HG03060 (cell line): ENCODE results near the gene RAD51.
"Not testable (repeated sequence)": the region's sequence is repeated elsewhere in the genome, so short reads cannot be mapped to it uniquely, and the experiment has no call there.

Experiments
- ATAC-seq: cut with Tn5 transposase; IDR thresholded peaks from one replicate; pipeline ENCODE4 v1.9.1; 2021; ENCODE audit warnings: low read depth, moderate number of reproducible peaks; ENCODE audit not compliant: unreplicated experiment

Gene RAD51

DNA sequence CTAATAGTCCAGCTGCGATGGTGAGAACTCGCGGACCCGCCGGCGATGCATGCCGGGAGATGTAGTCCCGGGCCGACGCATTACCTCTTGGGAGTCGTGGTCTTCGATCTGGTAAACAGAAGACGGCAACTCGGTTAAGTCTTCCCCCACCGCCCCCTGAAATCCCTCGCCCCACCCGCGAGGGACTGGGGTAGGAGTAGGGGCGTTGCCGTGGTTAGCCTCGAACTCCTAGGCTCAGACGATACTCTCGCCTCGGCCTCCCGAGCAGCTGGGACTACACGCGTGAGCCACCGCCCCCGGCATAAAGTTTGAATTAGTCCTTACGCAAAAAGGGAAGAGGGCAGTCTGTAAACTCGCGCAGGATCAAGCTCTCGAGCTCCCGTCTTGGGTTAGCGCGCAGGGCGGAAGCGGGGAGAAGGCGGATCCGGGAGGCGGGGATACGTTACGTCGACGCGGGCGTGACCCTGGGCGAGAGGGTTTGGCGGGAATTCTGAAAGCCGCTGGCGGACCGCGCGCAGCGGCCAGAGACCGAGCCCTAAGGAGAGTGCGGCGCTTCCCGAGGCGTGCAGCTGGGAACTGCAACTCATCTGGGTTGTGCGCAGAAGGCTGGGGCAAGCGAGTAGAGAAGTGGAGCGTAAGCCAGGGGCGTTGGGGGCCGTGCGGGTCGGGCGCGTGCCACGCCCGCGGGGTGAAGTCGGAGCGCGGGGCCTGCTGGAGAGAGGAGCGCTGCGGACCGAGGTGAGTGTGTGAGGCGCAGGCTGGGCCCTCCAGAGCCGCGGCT, at the start of gene RAD51:
TSS of gene RAD51 (plus strand) at position 487 of the 781 bp plus-strand sequence. CDS start 3,585 bp downstream, outside the sequence.
- ATAC-seq: peak; percentile 58

DNA sequence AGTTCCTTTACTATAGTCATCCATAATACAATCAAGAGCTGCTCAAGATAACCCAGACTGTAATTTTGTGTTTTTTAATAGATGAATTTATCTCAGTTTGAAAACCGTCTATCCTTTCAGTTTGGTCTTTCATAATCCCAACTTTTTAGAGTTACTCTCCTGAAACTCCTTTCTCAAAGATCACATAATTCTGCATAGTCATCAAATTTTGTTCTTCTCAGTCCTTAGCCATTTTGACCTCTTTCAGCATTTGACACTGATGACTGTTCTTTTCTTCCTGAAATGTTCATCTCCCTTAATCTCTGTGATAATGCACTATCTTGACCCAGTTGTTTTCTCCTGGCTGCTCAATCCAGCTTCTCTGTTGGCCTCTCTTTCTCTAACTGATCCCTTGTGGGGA, 47.5 kb upstream of the RAD51 start:
- no peak for ATAC-seq

DNA sequence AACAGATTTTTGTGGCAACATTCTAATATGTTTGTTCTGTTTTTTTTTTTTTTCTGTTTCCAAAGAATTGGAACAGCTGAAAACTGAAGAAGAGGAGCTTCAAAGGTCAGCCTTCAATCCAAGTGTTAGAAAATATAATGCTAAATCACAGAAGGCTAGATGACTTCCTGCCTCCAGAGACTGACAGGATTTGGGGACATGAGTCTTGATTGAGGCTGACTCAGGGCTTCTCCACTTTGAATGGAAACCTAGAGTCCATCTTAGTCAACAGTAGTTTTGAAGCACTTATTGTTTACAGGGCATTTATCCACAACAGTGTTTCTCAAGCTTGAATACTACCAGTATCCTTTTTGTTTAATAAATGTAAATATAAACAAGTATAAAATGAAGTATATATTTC, 44.5 kb upstream of the RAD51 start:
- no peak for ATAC-seq

DNA sequence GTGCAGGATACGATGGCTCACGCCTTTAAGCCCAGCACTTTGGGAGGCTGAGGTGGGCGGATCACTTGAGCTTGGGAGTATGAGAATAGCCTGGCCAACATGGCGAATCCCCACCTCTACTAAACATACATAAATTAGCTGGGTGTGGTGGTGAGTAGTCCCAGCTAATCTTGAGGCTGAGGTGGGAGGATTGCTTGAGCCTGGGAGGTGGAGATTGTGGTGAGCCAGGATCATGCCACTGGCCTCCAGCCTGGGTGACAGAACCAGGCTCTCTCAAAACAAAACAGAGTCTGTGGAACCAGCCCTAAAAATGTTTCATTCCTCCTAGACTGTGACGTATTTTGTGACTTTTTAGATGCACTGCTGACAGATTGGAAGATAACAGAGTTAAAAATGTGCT, 34.3 kb upstream of the RAD51 start:
- no peak for ATAC-seq

DNA sequence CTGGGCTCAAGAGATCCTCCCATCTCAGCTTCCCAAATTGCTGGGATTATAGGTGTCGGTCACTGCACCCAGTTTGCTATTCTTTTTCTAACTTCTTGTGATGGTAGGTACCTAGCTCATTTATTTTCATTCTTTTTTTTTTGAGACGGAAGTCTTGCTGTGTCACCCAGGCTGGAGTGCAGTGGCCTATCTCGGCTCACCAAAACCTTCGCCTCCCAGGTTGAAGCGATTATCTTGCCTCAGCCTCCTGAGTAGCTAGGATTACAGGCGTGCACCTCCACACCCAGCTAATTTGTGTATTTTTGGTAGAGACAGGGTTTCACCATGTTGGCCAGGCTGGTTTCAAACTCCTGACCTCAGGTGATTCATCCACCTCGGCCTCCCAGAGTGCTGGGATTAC, 30.1 kb upstream of the RAD51 start:
- ATAC-seq: no peak

DNA sequence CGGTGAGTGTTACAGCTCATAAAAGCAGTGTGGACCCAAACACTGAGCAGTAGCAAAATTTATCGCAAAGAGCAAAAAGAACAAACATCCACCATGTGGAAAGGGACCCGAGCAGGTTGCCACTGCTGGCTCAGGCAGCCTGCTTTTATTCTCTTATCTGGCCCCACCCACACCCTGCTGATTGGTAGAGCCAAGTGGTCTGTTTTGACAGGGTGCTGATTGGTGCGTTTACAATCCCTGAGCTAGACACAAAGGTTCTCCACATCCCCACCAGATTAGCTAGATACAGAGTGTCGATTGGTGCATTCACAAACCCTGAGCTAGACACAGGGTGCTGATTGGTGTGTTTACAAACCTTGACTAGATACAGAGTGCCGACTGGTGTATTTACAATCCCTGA, 18.7 kb upstream of the RAD51 start:
- not testable (repeated sequence) for ATAC-seq

DNA sequence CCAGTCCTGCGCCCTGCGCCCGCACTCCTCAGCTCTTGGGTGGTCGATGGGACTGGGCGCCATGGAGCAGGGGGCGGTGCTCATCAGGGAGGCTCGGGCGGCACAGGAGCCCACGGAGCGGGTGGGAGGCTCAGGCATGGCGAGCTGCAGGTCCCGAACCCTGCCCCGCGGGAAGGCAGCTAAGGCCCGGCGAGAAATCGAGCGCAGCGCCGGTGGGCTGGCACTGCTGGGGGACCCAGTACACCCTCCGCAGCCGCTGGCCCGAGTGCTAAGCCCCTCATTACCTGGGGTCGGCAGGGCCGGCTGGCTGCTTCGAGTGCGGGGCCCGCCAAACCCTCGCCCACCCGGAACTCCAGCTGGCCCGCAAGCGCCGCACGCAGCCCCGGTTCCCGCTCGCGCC, 18.1 kb upstream of the RAD51 start:
- ATAC-seq: not testable (repeated sequence)

DNA sequence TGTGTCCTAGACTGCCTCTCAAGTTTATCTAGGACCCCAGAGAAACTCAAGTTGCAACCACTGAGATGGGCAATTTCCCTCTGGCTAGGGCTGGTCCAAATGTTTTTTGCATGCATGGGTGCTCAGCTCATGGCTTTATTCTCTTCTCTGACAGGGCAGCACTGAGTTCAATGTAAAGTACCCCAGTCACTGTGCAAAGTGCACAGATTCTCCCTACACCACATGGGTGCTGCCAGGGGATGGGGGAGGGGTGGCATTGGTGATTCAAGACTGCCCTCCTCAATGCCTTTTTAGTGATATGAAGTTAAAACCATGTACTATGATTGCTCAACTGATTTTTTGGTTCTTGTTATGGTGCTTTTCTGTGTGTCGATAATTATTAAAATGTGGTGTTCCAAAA, 14.8 kb upstream of the RAD51 start:
- no peak for ATAC-seq

DNA sequence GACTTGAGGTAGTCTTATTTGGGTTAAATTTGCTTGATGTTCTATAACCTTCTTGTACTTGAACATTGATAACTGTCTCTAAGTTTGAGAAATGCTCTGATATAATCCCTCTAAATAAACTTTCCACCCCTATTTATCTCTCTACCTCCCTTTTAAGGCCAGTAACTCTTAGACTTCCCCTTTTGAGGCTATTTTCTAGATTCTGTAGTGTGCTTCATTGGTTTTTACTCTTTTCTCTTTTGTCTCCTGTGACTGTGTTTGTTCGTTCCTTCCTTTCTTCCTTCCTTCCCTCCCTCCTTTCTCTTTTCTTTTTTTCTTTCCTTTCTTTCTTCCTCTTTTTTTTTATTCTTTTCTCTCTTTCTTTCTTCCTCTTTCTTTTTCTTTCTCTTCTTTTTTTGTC, 14.0 kb upstream of the RAD51 start:
- ATAC-seq: not testable (repeated sequence)

DNA sequence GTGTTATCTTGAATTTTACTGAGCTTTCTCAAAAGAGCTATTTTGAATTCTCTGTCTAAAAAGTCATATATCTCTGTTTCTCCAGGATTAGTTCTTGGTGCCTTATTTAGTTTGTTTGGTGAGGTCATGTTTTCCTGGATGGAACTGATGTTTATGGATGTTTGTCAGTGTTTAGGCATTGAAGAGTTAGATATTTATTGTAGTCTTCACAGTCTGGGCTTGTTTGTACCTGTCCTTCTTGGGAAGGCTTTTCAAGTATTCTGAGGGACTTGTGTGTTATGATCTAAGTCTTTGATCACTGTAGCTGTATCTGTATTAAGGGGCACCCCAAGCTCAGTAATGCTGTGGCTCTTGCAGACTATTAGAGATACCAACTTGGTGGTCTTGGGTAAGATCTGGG, 10.6 kb upstream of the RAD51 start:
- ATAC-seq: no peak

DNA sequence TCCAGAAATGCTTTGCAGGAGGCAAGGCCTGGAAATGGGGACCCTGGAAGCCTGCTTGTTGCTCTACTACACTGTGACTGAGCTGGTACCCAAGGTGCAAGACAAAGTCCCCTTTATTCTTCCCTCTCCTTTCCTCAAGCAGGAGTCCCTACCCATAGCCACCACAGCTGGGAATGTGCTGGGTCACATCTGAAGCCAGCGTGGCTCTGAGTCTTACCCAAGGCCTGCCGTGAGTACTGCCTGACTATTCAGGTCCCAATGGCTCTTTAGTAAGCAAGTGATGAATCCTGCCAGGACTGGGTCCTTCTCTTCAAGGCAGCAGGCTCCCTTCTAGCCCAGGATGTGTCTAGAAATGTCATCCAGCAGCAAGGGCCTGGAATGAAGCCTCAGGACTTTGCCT, 9.6 kb upstream of the RAD51 start:
- ATAC-seq: no peak

DNA sequence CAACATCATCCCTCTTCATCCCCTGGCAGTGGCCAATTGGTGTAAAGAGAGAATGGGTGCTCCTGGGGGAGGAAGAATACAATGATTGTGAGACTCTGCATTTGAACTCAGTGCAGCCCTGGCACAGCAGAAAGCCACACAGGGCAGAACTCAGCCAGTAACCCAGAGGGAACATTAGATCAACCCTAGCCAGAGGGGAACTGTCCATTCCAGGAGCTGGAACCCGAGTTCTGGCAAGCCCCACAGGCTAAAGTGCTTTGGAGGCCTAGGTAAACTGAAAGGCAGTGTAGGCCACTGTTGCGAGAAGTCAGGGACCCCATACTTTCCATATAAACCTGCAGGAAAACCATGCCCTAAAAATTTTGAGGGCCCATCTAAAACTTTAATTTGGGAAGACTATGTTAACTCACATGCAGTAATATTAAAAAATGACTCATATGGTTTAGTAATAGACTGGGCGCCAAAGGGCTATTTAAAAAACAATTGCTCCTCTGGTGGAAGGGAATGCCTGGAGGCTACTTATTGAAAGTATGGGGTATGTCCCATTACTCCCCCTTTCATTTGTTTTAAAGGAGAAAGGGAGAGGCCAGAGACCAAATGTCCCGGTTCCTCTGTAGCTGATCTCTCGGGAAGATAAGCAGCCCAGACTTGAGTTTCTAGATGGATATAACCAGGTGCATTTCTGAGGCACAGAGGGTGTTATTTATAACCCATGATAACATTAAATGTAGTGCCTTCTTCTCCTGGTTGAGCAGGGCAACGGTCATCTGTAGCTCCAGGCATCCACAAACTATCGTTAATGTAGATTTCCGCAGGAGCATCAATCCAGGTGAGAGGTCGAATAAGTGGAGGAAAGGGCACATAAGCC, 5.8 kb upstream of the RAD51 start:
- ATAC-seq: no peak

DNA sequence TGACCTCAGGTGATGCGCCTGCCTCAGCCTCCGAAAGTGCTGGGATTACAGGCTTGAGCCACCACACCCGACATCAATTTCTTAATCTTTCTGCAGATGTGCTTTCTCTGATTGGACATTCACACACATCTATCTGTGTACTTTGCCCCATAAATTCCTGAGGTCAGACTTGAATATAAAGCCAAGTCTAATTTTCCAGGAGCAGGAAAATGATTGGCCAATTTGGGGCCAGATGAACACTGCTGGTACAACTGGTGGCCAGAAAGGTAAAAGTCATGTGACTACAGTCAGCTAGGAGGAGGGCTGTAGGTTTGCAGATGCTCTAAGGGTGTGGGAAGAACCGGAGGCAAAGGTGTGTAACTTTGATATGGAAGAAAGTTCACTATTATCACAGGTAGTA, 3.2 kb upstream of the RAD51 start:
- no peak for ATAC-seq

DNA sequence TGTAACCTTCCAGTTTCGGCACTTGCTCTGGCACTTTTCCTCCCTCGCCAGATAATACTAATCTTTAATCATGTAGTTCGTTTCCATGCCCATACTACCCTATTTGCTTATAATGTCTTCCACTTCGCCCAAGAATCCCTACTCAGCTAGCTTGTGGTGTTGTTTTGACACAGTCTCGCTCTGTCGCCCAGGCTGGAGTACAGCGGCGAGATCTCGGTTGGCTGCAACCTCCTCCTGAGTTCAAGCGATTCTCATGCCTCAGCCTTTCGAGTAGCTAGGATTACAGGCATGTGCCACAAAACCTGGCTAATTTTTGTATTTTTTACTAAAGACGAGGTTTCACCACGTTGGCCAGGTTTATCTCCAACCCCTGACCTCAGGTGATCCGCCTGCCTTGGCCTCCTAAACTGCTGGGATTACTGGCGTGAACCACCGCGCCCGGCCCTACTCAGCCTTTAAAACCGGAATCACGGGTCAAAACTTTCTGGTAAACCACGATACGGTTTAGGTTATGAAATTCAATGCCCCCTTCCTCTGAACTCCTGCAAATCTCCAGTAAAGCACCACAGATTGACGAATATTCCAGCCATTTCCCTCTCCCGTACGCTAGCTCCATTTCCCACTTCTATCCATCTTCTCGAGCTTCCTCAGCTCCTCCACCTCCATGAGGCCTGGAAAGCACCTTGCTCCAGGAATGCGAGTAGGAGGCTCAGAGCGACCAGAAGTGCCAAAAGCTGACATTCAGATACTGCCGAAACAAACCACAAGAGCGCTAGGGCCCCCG, 878 bp upstream of the RAD51 start:
- ATAC-seq: peak; percentile 35

DNA sequence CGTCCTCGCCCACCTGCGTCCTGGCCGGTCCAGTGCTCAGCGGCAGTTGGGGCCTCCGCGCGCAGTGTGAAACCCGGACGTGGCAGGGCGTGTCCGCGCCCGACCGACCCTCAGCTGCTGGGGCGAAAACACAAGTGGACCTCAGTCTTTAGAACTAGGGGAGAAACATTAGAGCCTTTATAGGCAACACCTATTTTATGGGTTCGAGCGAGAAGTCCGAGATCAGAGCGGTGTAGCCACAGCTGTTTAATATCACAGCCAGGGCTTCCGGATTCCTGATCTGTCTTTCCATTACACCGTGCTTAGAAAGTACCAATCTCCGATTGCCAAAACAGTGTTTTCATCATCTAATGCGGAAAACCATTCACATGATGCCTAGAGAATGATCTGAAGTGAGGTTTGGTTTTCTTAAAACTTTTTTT, 506 bp downstream of the RAD51 start:
- no peak for ATAC-seq

DNA sequence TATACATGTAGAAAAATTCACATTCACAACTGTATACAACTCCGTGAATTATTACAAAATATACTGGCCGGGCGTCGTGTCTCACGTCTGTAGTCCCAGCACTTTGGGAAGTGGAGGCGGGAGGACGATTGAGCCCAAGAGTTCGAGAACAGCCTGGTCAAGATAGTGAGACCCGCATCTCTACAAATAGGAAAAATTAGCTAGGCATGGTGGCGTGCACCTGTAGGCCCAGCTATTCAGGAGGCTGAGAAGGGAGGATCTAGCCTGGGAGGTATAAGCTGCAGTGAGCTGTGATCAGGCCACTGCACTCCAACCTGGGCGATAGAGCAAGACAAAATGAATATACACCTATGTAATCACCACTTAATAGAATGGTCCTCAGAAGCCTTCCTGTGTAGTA, 1.3 kb downstream of the RAD51 start:
- no peak for ATAC-seq

DNA sequence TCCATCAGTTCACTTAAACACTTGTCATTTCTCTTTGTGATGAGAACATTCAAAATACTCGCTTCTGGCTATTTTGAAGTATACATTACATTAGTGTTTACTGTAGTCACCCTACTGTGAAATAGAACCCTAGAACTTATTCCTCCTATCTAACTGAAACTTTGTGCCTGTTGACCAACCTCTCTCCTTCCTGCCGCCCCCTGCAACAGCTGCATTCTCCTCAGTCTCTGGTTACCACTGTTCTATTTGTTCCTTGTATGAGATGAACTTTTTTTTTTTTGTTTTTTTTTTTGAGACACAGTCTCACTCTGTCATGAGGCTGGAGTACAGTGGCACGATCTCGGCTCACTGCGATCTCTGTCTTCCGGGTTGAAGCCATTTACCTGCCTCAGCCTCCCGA, 2.9 kb downstream of the RAD51 start:
- ATAC-seq: no peak

DNA sequence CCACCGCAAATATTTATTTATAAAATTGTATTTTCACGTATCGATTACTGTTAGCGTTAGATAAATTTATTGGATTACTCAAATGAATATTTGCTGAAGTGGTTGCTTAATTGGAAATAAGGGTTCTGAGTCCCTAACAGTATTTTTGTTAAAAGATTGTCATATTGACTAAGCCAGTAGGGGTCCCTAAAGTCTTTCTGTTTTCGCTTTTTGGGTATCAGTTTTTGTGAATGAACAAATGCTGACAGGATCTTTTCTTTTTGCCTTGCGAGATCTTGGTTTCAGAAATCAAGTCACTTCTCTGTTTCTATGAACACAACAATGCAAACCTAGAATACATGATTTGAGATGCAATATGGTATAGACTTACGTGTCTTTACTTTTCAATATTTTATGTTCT, 7.1 kb downstream of the RAD51 start:
- no peak for ATAC-seq

DNA sequence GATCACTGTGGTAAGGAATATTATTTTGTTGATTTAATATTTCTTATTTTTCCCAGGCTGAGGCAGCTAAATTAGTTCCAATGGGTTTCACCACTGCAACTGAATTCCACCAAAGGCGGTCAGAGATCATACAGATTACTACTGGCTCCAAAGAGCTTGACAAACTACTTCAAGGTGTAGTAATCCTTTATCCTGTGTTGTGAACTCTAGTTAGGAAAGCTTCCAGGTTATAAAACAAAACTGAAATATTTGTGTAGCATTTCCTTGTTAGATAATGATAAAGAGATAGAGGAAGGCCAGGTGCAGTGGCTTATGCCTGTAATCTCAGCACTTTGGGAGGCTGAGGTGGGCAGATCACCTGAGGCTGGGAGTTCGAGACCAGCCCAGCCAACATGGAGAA, 11.1 kb downstream of the RAD51 start:
- no peak for ATAC-seq

DNA sequence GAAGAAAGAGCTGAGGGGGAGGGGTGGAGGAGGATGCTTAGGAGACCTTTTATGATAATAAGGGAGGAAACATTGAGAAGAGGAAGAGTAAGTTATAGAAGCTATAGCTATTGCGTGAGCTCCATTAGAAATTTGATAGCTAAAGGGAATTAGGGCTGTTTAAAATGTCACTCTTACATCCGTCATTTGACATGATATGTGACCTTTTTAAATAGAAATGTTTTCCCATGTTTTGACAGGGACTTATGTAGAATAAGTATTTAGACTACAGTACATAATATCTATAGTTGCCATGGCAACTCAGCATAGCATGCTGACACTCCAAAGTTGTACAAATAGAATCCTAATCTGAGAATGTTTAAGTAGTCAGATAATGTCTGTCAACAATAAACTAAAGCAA, 19.2 kb downstream of the RAD51 start:
- ATAC-seq: no peak

DNA sequence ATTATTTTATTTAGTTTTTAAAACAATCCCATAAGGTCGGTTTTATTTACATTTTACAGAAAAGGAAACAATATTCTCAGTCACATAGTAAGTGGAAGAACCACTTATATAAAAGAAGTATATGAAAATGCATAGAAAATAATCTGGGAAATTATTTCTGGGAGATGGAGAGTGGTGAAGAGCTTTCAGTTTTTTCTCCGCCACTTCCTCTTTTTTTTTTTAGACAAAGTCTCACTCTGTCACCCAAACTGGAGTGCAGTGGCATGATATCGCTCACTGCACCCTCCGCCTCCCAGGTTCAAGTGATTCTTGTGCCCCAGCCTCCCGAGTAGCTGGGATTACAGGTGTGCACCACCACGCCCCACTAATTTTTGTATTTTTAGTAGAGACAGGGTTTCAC, 21.2 kb downstream of the RAD51 start:
- no peak for ATAC-seq
